WTC11 (cell line): ENCODE measurements around the gene ZNF91. TPM values are rescaled to one million over a fixed set of nuclear protein-coding genes. Genes with fewer than 3 reads are reported as not detected.

Experiments
- ATAC-seq: fragments of 200-7000 bp; cut with Tn5 transposase; 2 replicates; pipeline ENCODE4 v1.10.0; 2021; ENCODE audit warnings: mild to moderate bottlenecking, moderate library complexity
- CTCF ChIA-PET: fragments of 300-600 bp; sonication (Branson Sonifier 250); formaldehyde crosslinking; loops from one replicate; lab custom pipeline; 2021; ENCODE audit warnings: antibody characterized with exemption; lab: Charles Lee
- POLR2A ChIA-PET: fragments of 350-600 bp; sonication (Branson Sonifier 250); formaldehyde crosslinking; loops from one replicate; lab custom pipeline; 2021; ENCODE audit warnings: antibody characterized with exemption; lab: Charles Lee
- DNase-seq: peaks from one replicate; pipeline ENCODE4 v3.0.0; 2021; ENCODE audit warnings: low spot score
- H3K27ac Mint-ChIP-seq: 2 replicates; pipeline ENCODE4 v1.8.0; 2021; ENCODE audit warnings: mixed read lengths
- H3K27me3 Mint-ChIP-seq: 2 replicates; pipeline ENCODE4 v1.8.0; 2021; ENCODE audit warnings: low read depth, mild to moderate bottlenecking, moderate library complexity, mixed read lengths
- H3K36me3 Mint-ChIP-seq: 2 replicates; pipeline ENCODE4 v1.8.0; 2021; ENCODE audit warnings: mixed read lengths
- H3K4me1 Mint-ChIP-seq: 2 replicates; pipeline ENCODE4 v1.8.0; 2022; ENCODE audit warnings: mixed read lengths
- H3K4me3 Mint-ChIP-seq: 2 replicates; pipeline ENCODE4 v1.8.0; 2021; ENCODE audit warnings: mild to moderate bottlenecking, moderate library complexity, mixed read lengths
- H3K9me3 Mint-ChIP-seq: 2 replicates; pipeline ENCODE4 v1.8.0; 2021; ENCODE audit warnings: mixed read lengths
- CBFB ChIP-seq: sonication (generic); formaldehyde crosslinking; IDR thresholded peaks from 2 replicates; pipeline ENCODE4 v1.8.1; 2022; ENCODE audit warnings: mild to moderate bottlenecking, low read depth, missing genetic modification reagents
- FOXJ3 ChIP-seq: sonication (generic); formaldehyde crosslinking; IDR thresholded peaks from 2 replicates; pipeline ENCODE4 v1.9.0; 2021; ENCODE audit warnings: missing genetic modification reagents, mild to moderate bottlenecking, borderline replicate concordance
- FOXP1 ChIP-seq: sonication (generic); formaldehyde crosslinking; IDR thresholded peaks from 2 replicates; pipeline ENCODE4 v1.8.0; 2022; ENCODE audit warnings: missing genetic modification reagents, mild to moderate bottlenecking, moderate library complexity, borderline replicate concordance
- GRHL2 ChIP-seq: fragments of 250-450 bp; sonication (Bioruptor Pico); IDR thresholded peaks from 2 replicates; pipeline ENCODE4 v1.8.0; 2022; ENCODE audit warnings: mild to moderate bottlenecking, moderate library complexity; ENCODE audit not compliant: insufficient replicate concordance, severe bottlenecking
- HMGA2 ChIP-seq: fragments of 250-450 bp; sonication (Bioruptor Pico); IDR thresholded peaks from 2 replicates; pipeline ENCODE4 v1.4.0; 2021; ENCODE audit warnings: mild to moderate bottlenecking, moderate library complexity
- IRF2 ChIP-seq: sonication (generic); formaldehyde crosslinking; IDR thresholded peaks from 2 replicates; pipeline ENCODE4 v1.8.0; 2022; ENCODE audit warnings: low read depth, missing genetic modification reagents, borderline replicate concordance
- NFATC4 ChIP-seq: fragments of 250-450 bp; sonication (Bioruptor Pico); IDR thresholded peaks from 2 replicates; pipeline ENCODE4 v1.9.0; 2021; ENCODE audit warnings: mild to moderate bottlenecking
- NR1H2 ChIP-seq: sonication (generic); formaldehyde crosslinking; IDR thresholded peaks from 2 replicates; pipeline ENCODE4 v1.9.0; 2021; ENCODE audit warnings: mild to moderate bottlenecking, moderate library complexity, missing genetic modification reagents
- SMAD3 ChIP-seq: sonication (generic); formaldehyde crosslinking; IDR thresholded peaks from 2 replicates; pipeline ENCODE4 v1.8.0; 2022; ENCODE audit warnings: missing genetic modification reagents, mild to moderate bottlenecking, borderline replicate concordance
- TCF7 ChIP-seq: sonication (generic); formaldehyde crosslinking; IDR thresholded peaks from 2 replicates; pipeline ENCODE4 v1.8.0; 2022; ENCODE audit warnings: mild to moderate bottlenecking, low read depth, missing genetic modification reagents, moderate library complexity
- ZNF121 ChIP-seq: sonication (generic); formaldehyde crosslinking; IDR thresholded peaks from 2 replicates; pipeline ENCODE4 v1.8.0; 2023; ENCODE audit warnings: missing genetic modification reagents
- ZNF396 ChIP-seq: fragments of 250-450 bp; sonication (Bioruptor Pico); IDR thresholded peaks from 2 replicates; pipeline ENCODE4 v1.8.0; 2021; ENCODE audit warnings: mild to moderate bottlenecking, moderate library complexity, borderline replicate concordance
- total RNA-seq: library from RNA; stranded (reverse); gene quantifications from 3 replicates; pipeline ENCODE4 v1.2.3, GENCODE V29; 2021
- TF ChIP-seq, protein P1 (sequence below): sonication (generic); formaldehyde crosslinking; IDR thresholded peaks from 2 replicates; pipeline ENCODE4 v1.8.1; 2023; ENCODE audit warnings: mild to moderate bottlenecking, missing genetic modification reagents, borderline replicate concordance
- TF ChIP-seq, protein P2 (sequence below): sonication (generic); formaldehyde crosslinking; IDR thresholded peaks from 2 replicates; pipeline ENCODE4 v1.8.0; 2022; ENCODE audit warnings: missing genetic modification reagents
- TF ChIP-seq, protein P3 (sequence below): sonication (generic); formaldehyde crosslinking; conservative IDR thresholded peaks from 2 replicates; pipeline ENCODE4 v1.8.1; 2023; ENCODE audit warnings: mild to moderate bottlenecking, low read depth, missing genetic modification reagents, moderate library complexity
- TF ChIP-seq, protein P4 (sequence below): fragments of 200-600 bp; IDR thresholded peaks from 2 replicates; pipeline ENCODE4 v1.8.0; 2022; ENCODE audit warnings: antibody characterized with exemption

Gene ZNF91
- total RNA-seq, 1 experiment from 2014 or later: 40.3 TPM

DNA sequence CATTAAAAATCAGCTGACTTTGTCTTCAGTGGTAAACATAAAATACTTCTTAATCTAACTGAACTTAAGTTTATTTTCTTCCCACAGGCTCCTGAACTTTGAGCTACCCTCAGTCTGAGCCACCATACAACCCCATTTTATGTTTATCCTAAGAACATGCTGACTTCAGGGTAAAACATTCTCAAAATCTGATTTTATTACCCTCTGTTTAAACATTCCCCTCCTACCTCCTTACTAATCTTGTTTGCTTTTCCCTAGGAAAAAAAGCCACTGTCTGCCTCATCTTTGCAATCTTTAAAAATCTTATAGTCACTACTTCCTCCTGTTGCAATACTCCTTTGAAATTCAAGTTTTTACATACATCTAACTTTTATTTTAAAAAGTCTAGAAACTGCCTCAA, 4.0 kb downstream of the ZNF91 start (continued):
- TF ChIP-seq, protein P1, sequence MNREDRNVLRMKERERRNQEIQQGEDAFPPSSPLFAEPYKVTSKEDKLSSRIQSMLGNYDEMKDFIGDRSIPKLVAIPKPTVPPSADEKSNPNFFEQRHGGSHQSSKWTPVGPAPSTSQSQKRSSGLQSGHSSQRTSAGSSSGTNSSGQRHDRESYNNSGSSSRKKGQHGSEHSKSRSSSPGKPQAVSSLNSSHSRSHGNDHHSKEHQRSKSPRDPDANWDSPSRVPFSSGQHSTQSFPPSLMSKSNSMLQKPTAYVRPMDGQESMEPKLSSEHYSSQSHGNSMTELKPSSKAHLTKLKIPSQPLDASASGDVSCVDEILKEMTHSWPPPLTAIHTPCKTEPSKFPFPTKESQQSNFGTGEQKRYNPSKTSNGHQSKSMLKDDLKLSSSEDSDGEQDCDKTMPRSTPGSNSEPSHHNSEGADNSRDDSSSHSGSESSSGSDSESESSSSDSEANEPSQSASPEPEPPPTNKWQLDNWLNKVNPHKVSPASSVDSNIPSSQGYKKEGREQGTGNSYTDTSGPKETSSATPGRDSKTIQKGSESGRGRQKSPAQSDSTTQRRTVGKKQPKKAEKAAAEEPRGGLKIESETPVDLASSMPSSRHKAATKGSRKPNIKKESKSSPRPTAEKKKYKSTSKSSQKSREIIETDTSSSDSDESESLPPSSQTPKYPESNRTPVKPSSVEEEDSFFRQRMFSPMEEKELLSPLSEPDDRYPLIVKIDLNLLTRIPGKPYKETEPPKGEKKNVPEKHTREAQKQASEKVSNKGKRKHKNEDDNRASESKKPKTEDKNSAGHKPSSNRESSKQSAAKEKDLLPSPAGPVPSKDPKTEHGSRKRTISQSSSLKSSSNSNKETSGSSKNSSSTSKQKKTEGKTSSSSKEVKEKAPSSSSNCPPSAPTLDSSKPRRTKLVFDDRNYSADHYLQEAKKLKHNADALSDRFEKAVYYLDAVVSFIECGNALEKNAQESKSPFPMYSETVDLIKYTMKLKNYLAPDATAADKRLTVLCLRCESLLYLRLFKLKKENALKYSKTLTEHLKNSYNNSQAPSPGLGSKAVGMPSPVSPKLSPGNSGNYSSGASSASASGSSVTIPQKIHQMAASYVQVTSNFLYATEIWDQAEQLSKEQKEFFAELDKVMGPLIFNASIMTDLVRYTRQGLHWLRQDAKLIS (CRISPR knock-in tag): no peak
- TF ChIP-seq NFATC4 (CRISPR knock-in tag) (no peak), FOXP1 (CRISPR knock-in tag) (no peak), ZNF396 (CRISPR knock-in tag) (no peak), HMGA2 (no peak)
- TF ChIP-seq, protein P2, sequence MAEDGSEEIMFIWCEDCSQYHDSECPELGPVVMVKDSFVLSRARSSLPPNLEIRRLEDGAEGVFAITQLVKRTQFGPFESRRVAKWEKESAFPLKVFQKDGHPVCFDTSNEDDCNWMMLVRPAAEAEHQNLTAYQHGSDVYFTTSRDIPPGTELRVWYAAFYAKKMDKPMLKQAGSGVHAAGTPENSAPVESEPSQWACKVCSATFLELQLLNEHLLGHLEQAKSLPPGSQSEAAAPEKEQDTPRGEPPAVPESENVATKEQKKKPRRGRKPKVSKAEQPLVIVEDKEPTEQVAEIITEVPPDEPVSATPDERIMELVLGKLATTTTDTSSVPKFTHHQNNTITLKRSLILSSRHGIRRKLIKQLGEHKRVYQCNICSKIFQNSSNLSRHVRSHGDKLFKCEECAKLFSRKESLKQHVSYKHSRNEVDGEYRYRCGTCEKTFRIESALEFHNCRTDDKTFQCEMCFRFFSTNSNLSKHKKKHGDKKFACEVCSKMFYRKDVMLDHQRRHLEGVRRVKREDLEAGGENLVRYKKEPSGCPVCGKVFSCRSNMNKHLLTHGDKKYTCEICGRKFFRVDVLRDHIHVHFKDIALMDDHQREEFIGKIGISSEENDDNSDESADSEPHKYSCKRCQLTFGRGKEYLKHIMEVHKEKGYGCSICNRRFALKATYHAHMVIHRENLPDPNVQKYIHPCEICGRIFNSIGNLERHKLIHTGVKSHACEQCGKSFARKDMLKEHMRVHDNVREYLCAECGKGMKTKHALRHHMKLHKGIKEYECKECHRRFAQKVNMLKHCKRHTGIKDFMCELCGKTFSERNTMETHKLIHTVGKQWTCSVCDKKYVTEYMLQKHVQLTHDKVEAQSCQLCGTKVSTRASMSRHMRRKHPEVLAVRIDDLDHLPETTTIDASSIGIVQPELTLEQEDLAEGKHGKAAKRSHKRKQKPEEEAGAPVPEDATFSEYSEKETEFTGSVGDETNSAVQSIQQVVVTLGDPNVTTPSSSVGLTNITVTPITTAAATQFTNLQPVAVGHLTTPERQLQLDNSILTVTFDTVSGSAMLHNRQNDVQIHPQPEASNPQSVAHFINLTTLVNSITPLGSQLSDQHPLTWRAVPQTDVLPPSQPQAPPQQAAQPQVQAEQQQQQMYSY (CRISPR knock-in tag): no peak
- TF ChIP-seq, protein P3, sequence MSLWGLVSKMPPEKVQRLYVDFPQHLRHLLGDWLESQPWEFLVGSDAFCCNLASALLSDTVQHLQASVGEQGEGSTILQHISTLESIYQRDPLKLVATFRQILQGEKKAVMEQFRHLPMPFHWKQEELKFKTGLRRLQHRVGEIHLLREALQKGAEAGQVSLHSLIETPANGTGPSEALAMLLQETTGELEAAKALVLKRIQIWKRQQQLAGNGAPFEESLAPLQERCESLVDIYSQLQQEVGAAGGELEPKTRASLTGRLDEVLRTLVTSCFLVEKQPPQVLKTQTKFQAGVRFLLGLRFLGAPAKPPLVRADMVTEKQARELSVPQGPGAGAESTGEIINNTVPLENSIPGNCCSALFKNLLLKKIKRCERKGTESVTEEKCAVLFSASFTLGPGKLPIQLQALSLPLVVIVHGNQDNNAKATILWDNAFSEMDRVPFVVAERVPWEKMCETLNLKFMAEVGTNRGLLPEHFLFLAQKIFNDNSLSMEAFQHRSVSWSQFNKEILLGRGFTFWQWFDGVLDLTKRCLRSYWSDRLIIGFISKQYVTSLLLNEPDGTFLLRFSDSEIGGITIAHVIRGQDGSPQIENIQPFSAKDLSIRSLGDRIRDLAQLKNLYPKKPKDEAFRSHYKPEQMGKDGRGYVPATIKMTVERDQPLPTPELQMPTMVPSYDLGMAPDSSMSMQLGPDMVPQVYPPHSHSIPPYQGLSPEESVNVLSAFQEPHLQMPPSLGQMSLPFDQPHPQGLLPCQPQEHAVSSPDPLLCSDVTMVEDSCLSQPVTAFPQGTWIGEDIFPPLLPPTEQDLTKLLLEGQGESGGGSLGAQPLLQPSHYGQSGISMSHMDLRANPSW (CRISPR knock-in tag): no peak

GRCh38 chr19:23385404-23385803, 9.9 kb downstream of the ZNF91 start:
- Mint-ChIP-seq H3K27ac (no peak overlapping the region; the same call in 1 of the 2 replicates), H3K4me3 (no peak overlapping the region), H3K9me3 (peaks cover 11% of the 10 kb centered on the region; the same call in 1 of the 2 replicates), H3K4me1 (peaks cover 11% of the 10 kb centered on the region), H3K27me3 (no peaks in the 10 kb centered on the region), H3K36me3 (peaks cover 64% of the 10 kb centered on the region)
- TF ChIP-seq, protein P4, sequence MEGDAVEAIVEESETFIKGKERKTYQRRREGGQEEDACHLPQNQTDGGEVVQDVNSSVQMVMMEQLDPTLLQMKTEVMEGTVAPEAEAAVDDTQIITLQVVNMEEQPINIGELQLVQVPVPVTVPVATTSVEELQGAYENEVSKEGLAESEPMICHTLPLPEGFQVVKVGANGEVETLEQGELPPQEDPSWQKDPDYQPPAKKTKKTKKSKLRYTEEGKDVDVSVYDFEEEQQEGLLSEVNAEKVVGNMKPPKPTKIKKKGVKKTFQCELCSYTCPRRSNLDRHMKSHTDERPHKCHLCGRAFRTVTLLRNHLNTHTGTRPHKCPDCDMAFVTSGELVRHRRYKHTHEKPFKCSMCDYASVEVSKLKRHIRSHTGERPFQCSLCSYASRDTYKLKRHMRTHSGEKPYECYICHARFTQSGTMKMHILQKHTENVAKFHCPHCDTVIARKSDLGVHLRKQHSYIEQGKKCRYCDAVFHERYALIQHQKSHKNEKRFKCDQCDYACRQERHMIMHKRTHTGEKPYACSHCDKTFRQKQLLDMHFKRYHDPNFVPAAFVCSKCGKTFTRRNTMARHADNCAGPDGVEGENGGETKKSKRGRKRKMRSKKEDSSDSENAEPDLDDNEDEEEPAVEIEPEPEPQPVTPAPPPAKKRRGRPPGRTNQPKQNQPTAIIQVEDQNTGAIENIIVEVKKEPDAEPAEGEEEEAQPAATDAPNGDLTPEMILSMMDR: no peak
- no peak for TF ChIP-seq ZNF121 (CRISPR knock-in tag)
- no peak for TF ChIP-seq TCF7 (CRISPR knock-in tag)
- TF ChIP-seq CBFB: no peak
- no peak for TF ChIP-seq NR1H2 (CRISPR knock-in tag)
- TF ChIP-seq FOXJ3 (CRISPR knock-in tag): no peak
- TF ChIP-seq SMAD3 (CRISPR knock-in tag): no peak
- no peak for TF ChIP-seq IRF2
- TF ChIP-seq GRHL2 (CRISPR knock-in tag): no peak
- ChIA-PET POLR2A (interaction anchor here (1.6 kb wide), 1 partner anchor 10 kb away, joined by 7 read pairs; the partner anchor contains the start of gene ZNF91), CTCF (no interaction called here)
- ATAC-seq: no peak
- DNase-seq: no peak
